ENCODE measurements around the gene SIGLEC12. TPM values are rescaled to one million over a fixed set of nuclear protein-coding genes. Genes with fewer than 3 reads are reported as not detected.

SIGLEC12 gene
- total RNA-seq, 1 donor from 2014 or later = not detected

Other genes starting within 250 kb of the SIGLEC12 start
- not detected for gene IGLON5, start 190.2 kb downstream of the SIGLEC12 start, total RNA-seq
- 1.8 TPM for gene VSIG10L, start 159.7 kb downstream of the SIGLEC12 start, total RNA-seq
- 65.0 TPM for gene ETFB, start 135.4 kb downstream of the SIGLEC12 start, total RNA-seq
- 2.4 TPM for gene CLDND2, start 132.8 kb downstream of the SIGLEC12 start, total RNA-seq
- gene NKG7, start 129.1 kb downstream of the SIGLEC12 start, total RNA-seq = 8.9 TPM
- not detected for gene LIM2, start 113.8 kb downstream of the SIGLEC12 start, total RNA-seq
- not detected for gene C19orf84, start 111.2 kb downstream of the SIGLEC12 start, total RNA-seq
- gene SIGLEC10, start 84.2 kb downstream of the SIGLEC12 start, total RNA-seq = 3.2 TPM
- gene SIGLEC8, start 43.3 kb downstream of the SIGLEC12 start, total RNA-seq = 0.49 TPM
- gene CEACAM18, start 23.3 kb downstream of the SIGLEC12 start, total RNA-seq = not detected
- 2.4 TPM for gene SIGLEC6, start 29.9 kb upstream of the SIGLEC12 start, total RNA-seq
- 17.9 TPM for gene ZNF175, start 69.5 kb upstream of the SIGLEC12 start, total RNA-seq
- gene SIGLEC5, start 128.6 kb upstream of the SIGLEC12 start, total RNA-seq = not detected
- gene SIGLEC14, start 145.0 kb upstream of the SIGLEC12 start, total RNA-seq = 4.1 TPM
- gene SPACA6, start 191.5 kb upstream of the SIGLEC12 start, total RNA-seq = 47.7 TPM
- gene HAS1, start 222.2 kb upstream of the SIGLEC12 start, total RNA-seq = 0.58 TPM

Data from sciatic nerve (tissue), 1 donor.